Measurements from ENCODE around the gene FBRSL1.
"Not testable (repeated sequence)": the region's sequence is repeated elsewhere in the genome, so short reads cannot be mapped to it uniquely, and the experiment has no call there.

Gene FBRSL1

GRCh38 chr12:132489602-132490266 is at the start of gene FBRSL1:
Gene FBRSL1, plus strand, starts transcription at chr12:132490151.
- peak; percentile 25 for DNase-seq (ENCODE audit: low read depth)

- DNase-seq (ENCODE audit: low read depth), result not testable (repeated sequence)
Measured at GRCh38 chr12:132440420-132440819, 49.5 kb upstream of the FBRSL1 start.

- no peak for DNase-seq (ENCODE audit: low read depth)
Measured at GRCh38 chr12:132441871-132442863, 47.8 kb upstream of the FBRSL1 start.

GRCh38 chr12:132443091-132443490 is 46.9 kb upstream of the FBRSL1 start:
- no peak for DNase-seq (ENCODE audit: low read depth)

- no peak for DNase-seq (ENCODE audit: low read depth)
Measured at GRCh38 chr12:132444283-132444682, 45.7 kb upstream of the FBRSL1 start.

GRCh38 chr12:132444957-132445883 is 44.7 kb upstream of the FBRSL1 start:
- DNase-seq (ENCODE audit: low read depth), result no peak

GRCh38 chr12:132445884-132446632 is 43.9 kb upstream of the FBRSL1 start:
- DNase-seq (ENCODE audit: low read depth), result peak; percentile 32

- no peak for DNase-seq (ENCODE audit: low read depth)
Measured at GRCh38 chr12:132446633-132447326, 43.2 kb upstream of the FBRSL1 start.

- no peak for DNase-seq (ENCODE audit: low read depth)
Measured at GRCh38 chr12:132447327-132447720, 42.6 kb upstream of the FBRSL1 start.

GRCh38 chr12:132447731-132448462 is 42.1 kb upstream of the FBRSL1 start:
- DNase-seq (ENCODE audit: low read depth), result no peak

GRCh38 chr12:132448463-132448820 is 41.5 kb upstream of the FBRSL1 start:
- DNase-seq (ENCODE audit: low read depth), result no peak

GRCh38 chr12:132449565-132450417 is 40.2 kb upstream of the FBRSL1 start:
- DNase-seq (ENCODE audit: low read depth), result no peak

- no peak for DNase-seq (ENCODE audit: low read depth)
Measured at GRCh38 chr12:132450418-132451171, 39.4 kb upstream of the FBRSL1 start.

- DNase-seq (ENCODE audit: low read depth), result no peak
Measured at GRCh38 chr12:132451172-132451835, 38.6 kb upstream of the FBRSL1 start.

- DNase-seq (ENCODE audit: low read depth), result no peak
Measured at GRCh38 chr12:132451836-132452195, 38.1 kb upstream of the FBRSL1 start.

- no peak for DNase-seq (ENCODE audit: low read depth)
Measured at GRCh38 chr12:132452596-132453350, 37.2 kb upstream of the FBRSL1 start.
